Activated CD4-positive, alpha-beta memory T cell treated with anti-CD3 and anti-CD28 coated beads, Interleukin-2, amount 10 ng/mL, durations not matched to agents 7 days and 5 days (primary cell): ENCODE results near the gene ECSCR. TPM values are rescaled to one million over a fixed set of nuclear protein-coding genes. Genes with fewer than 3 reads are reported as not detected.

Experiments
- CTCF ChIA-PET: fragments of 350-600 bp; sonication (Branson Sonifier 250); formaldehyde crosslinking; loops from one replicate; lab custom pipeline; 2021; ENCODE audit warnings: antibody characterized with exemption, inconsistent platforms; lab: Charles Lee
- POLR2A ChIA-PET: fragments of 350-600 bp; sonication (Branson Sonifier 250); formaldehyde crosslinking; loops from one replicate; lab custom pipeline; 2021; ENCODE audit warnings: antibody characterized with exemption; lab: Charles Lee
- DNase-seq: peaks from one replicate; pipeline ENCODE4 v3.0.0-alpha.2; 2020
- H3K27ac Mint-ChIP-seq: one replicate; pipeline ENCODE4 v1.8.0; 2021; ENCODE audit warnings: mild to moderate bottlenecking, mixed read lengths
- H3K27me3 Mint-ChIP-seq: one replicate; pipeline ENCODE4 v1.8.0; 2021; ENCODE audit warnings: mixed read lengths
- H3K36me3 Mint-ChIP-seq: one replicate; pipeline ENCODE4 v1.8.0; 2021; ENCODE audit warnings: low read depth, mixed read lengths
- H3K4me1 Mint-ChIP-seq: one replicate; pipeline ENCODE4 v1.8.0; 2021; ENCODE audit warnings: mixed read lengths
- H3K4me3 Mint-ChIP-seq: one replicate; pipeline ENCODE4 v1.8.0; 2021; ENCODE audit warnings: mild to moderate bottlenecking, mixed read lengths
- H3K9me3 Mint-ChIP-seq: one replicate; pipeline ENCODE4 v1.8.0; 2021; ENCODE audit warnings: mixed read lengths
- total RNA-seq, 2 experiments: library from RNA; stranded (reverse); gene quantifications; one replicate each; pipeline ENCODE4 v1.2.3, GENCODE V29; 2021

The ECSCR gene
- total RNA-seq, 2 experiments from 2014 or later, result 1.1 TPM; not detected in 1

- no peak overlapping the region for H3K4me3 Mint-ChIP-seq
- peaks cover 38% of the 10 kb centered on the region for H3K4me1 Mint-ChIP-seq
- H3K27me3 Mint-ChIP-seq, result no peaks in the 10 kb centered on the region
- ChIA-PET POLR2A (interaction anchor here (1.4 to 11.0 kb wide), 5 partner anchors 10 to 155 kb away, joined by 3 to 137 read pairs (median 4); partner anchors contain the start of genes MATR3, MZB1 and UBE2D2), CTCF (interaction anchor here (2.1 kb wide), 1 partner anchor 11 kb away, joined by 4 read pairs; no protein-coding TSS in a partner anchor)
- no peaks in the 10 kb centered on the region for H3K9me3 Mint-ChIP-seq
- no peak overlapping the region for H3K27ac Mint-ChIP-seq
- H3K36me3 Mint-ChIP-seq, result peaks cover 11% of the 10 kb centered on the region
- no peak for DNase-seq
These were observed 55.0 kb downstream of the ECSCR start for GRCh38 chr5:139407517-139407916.

GRCh38 chr5:139406963-139407362, 55.6 kb downstream of the ECSCR start:
- H3K27ac Mint-ChIP-seq, result no peak overlapping the region
- no peak overlapping the region for H3K4me3 Mint-ChIP-seq
- DNase-seq, result no peak
- H3K36me3 Mint-ChIP-seq, result peaks cover 9% of the 10 kb centered on the region
- ChIA-PET CTCF (interaction anchor here (1.5 to 2.2 kb wide), 4 partner anchors 8 to 108 kb away, joined by 4 to 7 read pairs (median 6); no protein-coding TSS in a partner anchor), POLR2A (interaction anchor here (1.4 to 11.0 kb wide), 6 partner anchors 11 to 156 kb away, joined by 3 to 137 read pairs (median 4); partner anchors contain the start of genes MATR3, MZB1, PAIP2 and UBE2D2)
- H3K27me3 Mint-ChIP-seq, result no peaks in the 10 kb centered on the region
- H3K4me1 Mint-ChIP-seq, result peaks cover 39% of the 10 kb centered on the region
- H3K9me3 Mint-ChIP-seq, result no peaks in the 10 kb centered on the region

- peaks cover 11% of the 10 kb centered on the region for H3K36me3 Mint-ChIP-seq
- DNase-seq, result no peak
- H3K9me3 Mint-ChIP-seq, result no peaks in the 10 kb centered on the region
- peak overlapping the region; percentile 96 for H3K4me3 Mint-ChIP-seq
- peaks cover 39% of the 10 kb centered on the region for H3K4me1 Mint-ChIP-seq
- H3K27ac Mint-ChIP-seq, result peak overlapping the region; percentile 100
- H3K27me3 Mint-ChIP-seq, result no peaks in the 10 kb centered on the region
- CTCF ChIA-PET, result interaction anchor here (0.6 to 3.3 kb wide), 6 partner anchors 11 to 197 kb away, joined by 3 to 26 read pairs (median 6); partner anchors contain the start of gene MZB1
- POLR2A ChIA-PET, result interaction anchor here (0.8 to 11.0 kb wide), 13 partner anchors 9 to 113 kb away, joined by 3 to 137 read pairs (median 5); partner anchors contain the start of genes DNAJC18, MATR3, MZB1 and PAIP2
These were observed 58.1 kb downstream of the ECSCR start for GRCh38 chr5:139404484-139404840.

- ChIA-PET CTCF (interaction anchor here (0.6 to 3.3 kb wide), 13 partner anchors 8 to 1190 kb away, joined by 3 to 26 read pairs (median 4); partner anchors contain the start of gene MZB1), POLR2A (interaction anchor here (0.8 to 11.0 kb wide), 15 partner anchors 9 to 828 kb away, joined by 3 to 137 read pairs (median 5); partner anchors contain the start of genes DNAJC18, HSPA9, MATR3 and MZB1)
- no peaks in the 10 kb centered on the region for H3K9me3 Mint-ChIP-seq
- peak within 1 kb of the TSS; percentile 96 for H3K4me3 Mint-ChIP-seq
- peak within 1 kb of the TSS; percentile 100 for H3K27ac Mint-ChIP-seq
- peak; percentile 99 for DNase-seq
- no peaks in the 10 kb centered on the region for H3K27me3 Mint-ChIP-seq
- H3K4me1 Mint-ChIP-seq, result peaks cover 43% of the 10 kb centered on the region
- peaks cover 15% of the 10 kb centered on the region for H3K36me3 Mint-ChIP-seq
These were observed 58.6 kb downstream of the ECSCR start, which contains the start of gene SPATA24 for GRCh38 chr5:139403787-139404483. Gene SPATA24, minus strand, starts transcription at chr5:139404089. Its CDS starts 29 bp downstream, at chr5:139404060.

- DNase-seq, result peak; percentile 31
- no peaks in the 10 kb centered on the region for H3K9me3 Mint-ChIP-seq
These were observed 59.1 kb downstream of the ECSCR start for GRCh38 chr5:139403418-139403786.

GRCh38 chr5:139402561-139403158, 59.9 kb downstream of the ECSCR start:
- peak overlapping the region; percentile 100 for H3K27ac Mint-ChIP-seq
- H3K27me3 Mint-ChIP-seq, result no peaks in the 10 kb centered on the region
- no peaks in the 10 kb centered on the region for H3K9me3 Mint-ChIP-seq
- ChIA-PET POLR2A (interaction anchor here (1.0 to 11.0 kb wide), 9 partner anchors 7 to 827 kb away, joined by 3 to 137 read pairs (median 6); partner anchors contain the start of genes DNAJC18, HSPA9, MZB1 and PROB1), CTCF (interaction anchor here (0.8 to 3.3 kb wide), 15 partner anchors 9 to 1188 kb away, joined by 3 to 26 read pairs (median 4); partner anchors contain the start of gene MZB1)
- peak; percentile 44 for DNase-seq
- H3K4me3 Mint-ChIP-seq, result peak overlapping the region; percentile 96
- H3K4me1 Mint-ChIP-seq, result peaks cover 46% of the 10 kb centered on the region
- peaks cover 15% of the 10 kb centered on the region for H3K36me3 Mint-ChIP-seq

More at GRCh38 chr5:139403418-139403786, 59.1 kb downstream of the ECSCR start:
- ChIA-PET CTCF (interaction anchor here (0.9 to 3.3 kb wide), 13 partner anchors 8 to 1189 kb away, joined by 3 to 26 read pairs (median 4); partner anchors contain the start of gene MZB1), POLR2A (interaction anchor here (1.0 to 11.0 kb wide), 15 partner anchors 8 to 828 kb away, joined by 3 to 137 read pairs (median 5); partner anchors contain the start of genes DNAJC18, HSPA9, MZB1 and PAIP2)
- peaks cover 43% of the 10 kb centered on the region for H3K4me1 Mint-ChIP-seq
- H3K27me3 Mint-ChIP-seq, result no peaks in the 10 kb centered on the region
- H3K4me3 Mint-ChIP-seq, result peak overlapping the region; percentile 96
- H3K27ac Mint-ChIP-seq, result peak overlapping the region; percentile 100
- peaks cover 15% of the 10 kb centered on the region for H3K36me3 Mint-ChIP-seq

- Mint-ChIP-seq H3K36me3 (peaks cover 19% of the 10 kb centered on the region), H3K27me3 (no peaks in the 10 kb centered on the region), H3K9me3 (no peaks in the 10 kb centered on the region), H3K4me3 (no peak overlapping the region), H3K4me1 (peaks cover 50% of the 10 kb centered on the region), H3K27ac (no peak overlapping the region)
- DNase-seq, result no peak
- POLR2A ChIA-PET, result interaction anchor here (7.0 to 11.0 kb wide), 2 partner anchors 10 to 16 kb away, joined by 63 to 137 read pairs; partner anchors contain the start of gene MZB1
- CTCF ChIA-PET, result interaction anchor here (1.3 to 3.3 kb wide), 5 partner anchors 10 to 132 kb away, joined by 3 to 26 read pairs (median 5); partner anchors contain the start of gene MZB1
These were observed 61.0 kb downstream of the ECSCR start for GRCh38 chr5:139401546-139401945.

GRCh38 chr5:139399501-139400121, 62.9 kb downstream of the ECSCR start:
- POLR2A ChIA-PET, result interaction anchor here (0.7 to 11.0 kb wide), 3 partner anchors 10 to 18 kb away, joined by 3 to 137 read pairs (median 9); partner anchors contain the start of gene MZB1
- H3K9me3 Mint-ChIP-seq, result no peaks in the 10 kb centered on the region
- H3K36me3 Mint-ChIP-seq, result peaks cover 26% of the 10 kb centered on the region
- no peak for DNase-seq
- CTCF ChIA-PET, result no interaction called here
- peaks cover 62% of the 10 kb centered on the region for H3K4me1 Mint-ChIP-seq
- peak overlapping the region; percentile 3 for H3K27ac Mint-ChIP-seq
- no peaks in the 10 kb centered on the region for H3K27me3 Mint-ChIP-seq
- H3K4me3 Mint-ChIP-seq, result no peak overlapping the region

Other genes with a start within 250 kb of the ECSCR start
- 100 to 1,000 TPM; 168 to 193 TPM for gene MATR3, start 169.0 kb downstream of the ECSCR start, total RNA-seq
- 100 to 1,000 TPM; 127 to 130 TPM for gene PAIP2, start 120.9 kb downstream of the ECSCR start, total RNA-seq
- 1 to 10 TPM; 1.0 to 1.8 TPM for gene SLC23A1, start 79.4 kb downstream of the ECSCR start, total RNA-seq
- gene MZB1, start 72.8 kb downstream of the ECSCR start, total RNA-seq, result 10 to 100 TPM; 48.1 TPM
- 1 to 10 TPM; 5.5 TPM for gene PROB1, start 67.6 kb downstream of the ECSCR start, total RNA-seq
- 1 to 10 TPM; 9.4 to 9.5 TPM for gene SPATA24, start 58.7 kb downstream of the ECSCR start, total RNA-seq
- 10 to 100 TPM; 16.1 to 17.0 TPM for gene DNAJC18, start 23.2 kb downstream of the ECSCR start, total RNA-seq
- 1 to 10 TPM; 2.0 to 2.3 TPM for gene SMIM33, start 8.3 kb upstream of the ECSCR start, total RNA-seq
- 100 to 1,000 TPM; 277 to 281 TPM for gene STING1, start 20.0 kb upstream of the ECSCR start, total RNA-seq
- gene UBE2D2, start 98.6 kb upstream of the ECSCR start, total RNA-seq, result 100 to 1,000 TPM; 241 to 244 TPM
- 1 to 10 TPM; 1.4 to 1.7 TPM for gene CXXC5, start 185.6 kb upstream of the ECSCR start, total RNA-seq